Measurements from ENCODE around the gene PAK3.

The PAK3 gene

GRCh38 chrX:111164728-111165127, 68.7 kb downstream of the PAK3 start:
- peaks cover 1% of the 10 kb centered on the region for H3K27me3 ChIP-seq (ENCODE audit: insufficient read depth, low read length)
- H3K4me1 ChIP-seq (ENCODE audit: insufficient read depth, low read length), result no peaks in the 10 kb centered on the region
- no peak overlapping the region for H2AFZ ChIP-seq (ENCODE audit: low read depth, low read length)
- H3K9me3 ChIP-seq (ENCODE audit: low read length), result no peaks in the 10 kb centered on the region
- no peaks in the 10 kb centered on the region for H3K36me3 ChIP-seq (ENCODE audit: insufficient read depth, low read length)
- no peak overlapping the region for H3K4me3 ChIP-seq (ENCODE audit: low read length)

DNA sequence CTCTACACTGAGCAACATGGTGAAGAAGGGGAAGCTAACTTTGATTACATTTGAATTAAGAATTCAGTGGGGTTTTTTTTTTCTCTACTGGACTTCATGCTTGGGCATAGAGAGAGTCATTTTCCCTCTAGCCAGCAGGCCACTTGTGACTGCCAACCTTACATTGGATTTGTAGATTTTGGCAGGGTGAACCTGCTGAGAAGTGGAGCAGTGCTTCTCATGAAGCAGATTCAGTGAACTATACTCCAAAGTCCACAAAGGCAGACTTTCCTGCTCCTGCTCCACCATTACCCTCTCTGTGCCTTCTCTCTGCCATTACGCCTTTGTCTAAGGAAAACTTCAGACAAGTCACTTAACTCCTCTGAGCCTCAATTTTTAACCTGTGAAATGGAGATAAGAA, 69.9 kb downstream of the PAK3 start:
- no peak overlapping the region for H2AFZ ChIP-seq (ENCODE audit: low read depth, low read length)
- H3K9me3 ChIP-seq (ENCODE audit: low read length), result no peaks in the 10 kb centered on the region
- no peak overlapping the region for H3K4me3 ChIP-seq (ENCODE audit: low read length)
- peaks cover 4% of the 10 kb centered on the region for H3K27me3 ChIP-seq (ENCODE audit: insufficient read depth, low read length)
- H3K36me3 ChIP-seq (ENCODE audit: insufficient read depth, low read length), result no peaks in the 10 kb centered on the region
- no peaks in the 10 kb centered on the region for H3K4me1 ChIP-seq (ENCODE audit: insufficient read depth, low read length)

GRCh38 chrX:111167334-111167733, 71.3 kb downstream of the PAK3 start:
- H3K9me3 ChIP-seq (ENCODE audit: low read length), result no peaks in the 10 kb centered on the region
- H3K36me3 ChIP-seq (ENCODE audit: insufficient read depth, low read length), result no peaks in the 10 kb centered on the region
- no peak overlapping the region for H2AFZ ChIP-seq (ENCODE audit: low read depth, low read length)
- peaks cover 4% of the 10 kb centered on the region for H3K27me3 ChIP-seq (ENCODE audit: insufficient read depth, low read length)
- no peaks in the 10 kb centered on the region for H3K4me1 ChIP-seq (ENCODE audit: insufficient read depth, low read length)
- H3K4me3 ChIP-seq (ENCODE audit: low read length), result no peak overlapping the region

DNA sequence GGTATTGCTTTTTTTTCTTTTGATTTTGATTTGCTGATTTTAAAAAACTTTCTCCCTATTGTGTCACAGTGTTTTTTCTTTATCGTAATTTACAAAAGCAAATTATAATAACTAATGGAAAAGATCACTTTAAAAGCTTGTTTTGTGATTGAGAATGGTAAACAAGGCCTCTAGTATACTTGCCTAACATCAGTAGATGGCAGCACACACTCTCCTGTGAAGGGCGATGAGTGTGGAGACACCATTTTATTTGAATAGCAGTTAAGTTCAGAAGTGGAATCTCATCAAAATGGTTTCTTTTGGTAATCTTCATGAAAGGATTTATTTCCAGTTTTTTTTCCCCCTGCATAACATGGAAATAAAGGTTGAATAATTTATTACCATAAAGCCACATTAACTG, 72.3 kb downstream of the PAK3 start:
- Histone ChIP-seq H3K9me3 (ENCODE audit: low read length) (no peaks in the 10 kb centered on the region), H3K36me3 (ENCODE audit: insufficient read depth, low read length) (no peaks in the 10 kb centered on the region), H3K4me3 (ENCODE audit: low read length) (no peak overlapping the region), H3K27me3 (ENCODE audit: insufficient read depth, low read length) (peaks cover 4% of the 10 kb centered on the region), H3K4me1 (ENCODE audit: insufficient read depth, low read length) (no peaks in the 10 kb centered on the region), H2AFZ (ENCODE audit: low read depth, low read length) (no peak overlapping the region)

GRCh38 chrX:111169141-111169540, 73.2 kb downstream of the PAK3 start:
- Histone ChIP-seq H3K36me3 (ENCODE audit: insufficient read depth, low read length) (no peaks in the 10 kb centered on the region), H3K4me1 (ENCODE audit: insufficient read depth, low read length) (no peaks in the 10 kb centered on the region), H2AFZ (ENCODE audit: low read depth, low read length) (no peak overlapping the region), H3K27me3 (ENCODE audit: insufficient read depth, low read length) (peaks cover 4% of the 10 kb centered on the region), H3K4me3 (ENCODE audit: low read length) (no peak overlapping the region), H3K9me3 (ENCODE audit: low read length) (no peaks in the 10 kb centered on the region)

- Histone ChIP-seq H3K4me3 (ENCODE audit: low read length) (no peak overlapping the region), H2AFZ (ENCODE audit: low read depth, low read length) (no peak overlapping the region), H3K9me3 (ENCODE audit: low read length) (no peaks in the 10 kb centered on the region), H3K4me1 (ENCODE audit: insufficient read depth, low read length) (no peaks in the 10 kb centered on the region), H3K27me3 (ENCODE audit: insufficient read depth, low read length) (peaks cover 4% of the 10 kb centered on the region), H3K36me3 (ENCODE audit: insufficient read depth, low read length) (no peaks in the 10 kb centered on the region)
Observed at GRCh38 chrX:111170017-111170416, 74.0 kb downstream of the PAK3 start.

DNA sequence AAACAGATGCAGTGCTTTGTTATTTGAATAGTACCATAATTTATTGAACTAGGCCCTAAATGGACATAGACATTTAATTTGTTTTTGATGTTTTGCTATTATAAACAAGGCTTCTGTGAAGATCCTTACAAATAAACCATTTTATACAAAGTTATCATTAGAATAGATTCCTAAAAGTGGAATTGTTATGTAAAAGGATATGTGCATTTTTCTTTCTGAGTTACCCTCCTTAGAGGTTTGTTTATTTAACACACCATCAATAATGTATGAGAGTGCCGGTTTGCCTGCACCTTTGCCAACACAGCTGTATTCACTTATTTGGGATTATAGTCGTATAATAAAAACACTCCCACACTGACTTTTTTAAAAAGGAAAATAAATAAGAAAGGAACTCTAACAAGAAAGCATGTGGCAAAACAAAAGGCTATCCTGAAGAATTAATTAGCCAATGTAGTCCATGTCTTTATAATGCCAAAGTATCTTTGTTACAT, 84.8 kb downstream of the PAK3 start:
- no peaks in the 10 kb centered on the region for H3K27me3 ChIP-seq (ENCODE audit: insufficient read depth, low read length)
- no peak overlapping the region for H2AFZ ChIP-seq (ENCODE audit: low read depth, low read length)
- H3K4me3 ChIP-seq (ENCODE audit: low read length), result no peak overlapping the region
- no peaks in the 10 kb centered on the region for H3K36me3 ChIP-seq (ENCODE audit: insufficient read depth, low read length)
- no peaks in the 10 kb centered on the region for H3K9me3 ChIP-seq (ENCODE audit: low read length)
- H3K4me1 ChIP-seq (ENCODE audit: insufficient read depth, low read length), result no peaks in the 10 kb centered on the region

DNA sequence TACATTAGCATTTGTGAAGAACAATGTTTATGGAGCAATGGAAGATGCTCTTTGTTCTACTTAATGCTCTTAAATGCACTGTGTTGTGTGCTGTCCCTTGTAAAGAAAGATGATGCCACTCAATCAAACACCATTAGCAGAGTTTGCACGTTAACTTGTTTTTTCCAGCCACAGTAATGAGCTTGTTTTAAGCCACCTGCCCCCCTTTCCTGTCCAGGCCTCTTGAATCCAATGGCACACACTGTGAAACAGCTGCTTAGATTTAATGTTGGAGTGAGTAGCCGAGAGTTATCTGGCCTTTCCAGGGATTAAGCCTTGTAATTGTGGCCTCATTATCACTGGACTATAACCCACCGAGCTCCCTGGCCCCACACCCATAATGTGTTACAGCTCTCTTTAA, 86.0 kb downstream of the PAK3 start:
- Histone ChIP-seq H3K9me3 (ENCODE audit: low read length) (no peaks in the 10 kb centered on the region), H3K4me3 (ENCODE audit: low read length) (no peak overlapping the region), H2AFZ (ENCODE audit: low read depth, low read length) (no peak overlapping the region), H3K27me3 (ENCODE audit: insufficient read depth, low read length) (no peaks in the 10 kb centered on the region), H3K4me1 (ENCODE audit: insufficient read depth, low read length) (no peaks in the 10 kb centered on the region), H3K36me3 (ENCODE audit: insufficient read depth, low read length) (no peaks in the 10 kb centered on the region)

GRCh38 chrX:111182997-111183396, 87.0 kb downstream of the PAK3 start:
- Histone ChIP-seq H3K27me3 (ENCODE audit: insufficient read depth, low read length) (no peaks in the 10 kb centered on the region), H3K36me3 (ENCODE audit: insufficient read depth, low read length) (no peaks in the 10 kb centered on the region), H3K4me1 (ENCODE audit: insufficient read depth, low read length) (no peaks in the 10 kb centered on the region), H3K4me3 (ENCODE audit: low read length) (no peak overlapping the region), H3K9me3 (ENCODE audit: low read length) (no peaks in the 10 kb centered on the region), H2AFZ (ENCODE audit: low read depth, low read length) (no peak overlapping the region)

DNA sequence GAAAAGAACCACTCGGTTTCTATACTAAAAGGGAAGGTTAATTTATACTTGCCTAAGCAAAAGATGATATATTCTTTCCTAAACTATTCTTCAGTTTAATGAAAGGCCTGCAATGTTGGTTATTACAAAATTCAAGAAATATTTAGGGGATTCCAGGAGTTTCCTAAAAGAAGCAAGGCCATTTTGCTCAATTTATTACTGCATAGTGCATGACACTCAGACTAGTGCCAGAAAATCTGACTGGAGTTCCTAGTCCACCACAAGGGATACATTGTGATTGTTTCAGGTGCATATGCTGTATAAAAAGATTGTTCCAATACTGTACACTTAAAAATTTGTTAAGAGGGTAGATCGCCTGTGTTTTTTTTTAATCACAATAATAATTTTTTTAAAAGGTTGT, 95.6 kb downstream of the PAK3 start:
- Histone ChIP-seq H3K4me1 (ENCODE audit: insufficient read depth, low read length) (no peaks in the 10 kb centered on the region), H3K4me3 (ENCODE audit: low read length) (no peak overlapping the region), H3K27me3 (ENCODE audit: insufficient read depth, low read length) (peaks cover 6% of the 10 kb centered on the region), H3K9me3 (ENCODE audit: low read length) (no peaks in the 10 kb centered on the region), H2AFZ (ENCODE audit: low read depth, low read length) (no peak overlapping the region), H3K36me3 (ENCODE audit: insufficient read depth, low read length) (no peaks in the 10 kb centered on the region)

DNA sequence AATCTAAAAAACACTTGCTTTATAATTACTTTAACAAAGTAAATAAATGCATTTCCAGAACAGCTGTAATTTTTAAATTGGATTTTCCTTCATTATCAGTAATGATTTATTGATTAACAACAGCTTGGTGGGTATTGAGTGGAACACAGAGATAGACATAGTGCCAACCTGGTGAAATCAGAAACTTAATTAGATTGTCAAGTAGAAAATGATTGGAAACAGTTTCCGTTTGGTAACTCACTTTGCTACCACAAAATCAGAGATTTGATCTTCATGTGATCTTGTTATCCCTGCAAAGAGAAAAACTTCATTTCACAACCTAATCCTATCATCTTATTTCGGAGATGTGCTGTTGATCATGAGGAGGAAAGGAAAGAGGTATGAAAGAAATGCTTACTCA, 103.5 kb downstream of the PAK3 start:
- H2AFZ ChIP-seq (ENCODE audit: low read depth, low read length), result no peak overlapping the region
- H3K4me3 ChIP-seq (ENCODE audit: low read length), result no peak overlapping the region
- H3K36me3 ChIP-seq (ENCODE audit: insufficient read depth, low read length), result no peaks in the 10 kb centered on the region
- no peaks in the 10 kb centered on the region for H3K9me3 ChIP-seq (ENCODE audit: low read length)
- peaks cover 12% of the 10 kb centered on the region for H3K27me3 ChIP-seq (ENCODE audit: insufficient read depth, low read length)
- H3K4me1 ChIP-seq (ENCODE audit: insufficient read depth, low read length), result no peaks in the 10 kb centered on the region

- Histone ChIP-seq H2AFZ (ENCODE audit: low read depth, low read length) (no peak overlapping the region), H3K4me1 (ENCODE audit: insufficient read depth, low read length) (no peaks in the 10 kb centered on the region), H3K27me3 (ENCODE audit: insufficient read depth, low read length) (peaks cover 9% of the 10 kb centered on the region), H3K9me3 (ENCODE audit: low read length) (no peaks in the 10 kb centered on the region), H3K4me3 (ENCODE audit: low read length) (no peak overlapping the region), H3K36me3 (ENCODE audit: insufficient read depth, low read length) (no peaks in the 10 kb centered on the region)
Observed at GRCh38 chrX:111200327-111200726, 104.3 kb downstream of the PAK3 start.

DNA sequence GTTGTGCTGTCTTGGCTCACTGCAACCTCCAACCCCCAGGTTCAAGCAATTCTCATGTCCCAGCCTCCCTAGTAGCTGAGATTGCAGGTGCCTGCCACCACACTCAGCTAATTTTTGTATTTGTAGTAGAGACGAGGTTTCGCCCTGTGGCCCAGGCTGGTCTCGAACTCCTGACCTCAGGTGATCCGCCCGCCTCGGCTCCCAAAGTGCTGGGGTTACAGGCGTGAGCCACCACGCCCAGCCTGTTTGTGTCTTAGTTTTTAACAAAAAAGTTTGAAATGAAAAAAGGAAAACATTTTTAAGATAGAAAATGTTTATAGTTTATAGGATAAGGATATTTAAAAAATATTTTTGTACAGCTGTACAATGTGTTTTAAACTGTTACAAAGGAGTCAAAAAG, 111.9 kb downstream of the PAK3 start:
- Histone ChIP-seq H3K9me3 (ENCODE audit: low read length) (no peaks in the 10 kb centered on the region), H3K4me3 (ENCODE audit: low read length) (no peak overlapping the region), H3K4me1 (ENCODE audit: insufficient read depth, low read length) (no peaks in the 10 kb centered on the region), H3K36me3 (ENCODE audit: insufficient read depth, low read length) (no peaks in the 10 kb centered on the region), H3K27me3 (ENCODE audit: insufficient read depth, low read length) (no peaks in the 10 kb centered on the region), H2AFZ (ENCODE audit: low read depth, low read length) (no peak overlapping the region)

DNA sequence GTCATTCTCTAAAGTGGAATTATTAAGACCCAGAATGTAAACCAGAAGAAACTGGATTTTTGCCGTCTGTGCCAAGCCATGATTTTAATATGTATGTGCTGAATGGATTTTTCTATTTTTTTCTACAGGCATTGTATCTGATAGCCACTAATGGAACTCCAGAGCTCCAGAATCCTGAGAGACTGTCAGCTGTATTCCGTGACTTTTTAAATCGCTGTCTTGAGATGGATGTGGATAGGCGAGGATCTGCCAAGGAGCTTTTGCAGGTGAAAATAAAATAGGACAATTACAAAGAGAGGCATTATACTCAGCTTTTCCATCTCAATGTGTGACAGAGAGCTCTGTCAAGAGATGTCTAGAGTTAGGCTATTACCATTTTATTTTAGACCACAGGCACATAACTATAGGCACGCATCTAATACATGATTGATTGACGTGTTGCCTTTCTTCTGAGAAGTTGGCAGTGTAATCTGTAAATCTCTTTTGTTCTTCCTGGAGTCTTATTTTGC, 120.4 kb downstream of the PAK3 start:
- Histone ChIP-seq H3K36me3 (ENCODE audit: insufficient read depth, low read length) (no peaks in the 10 kb centered on the region), H3K27me3 (ENCODE audit: insufficient read depth, low read length) (peaks cover 5% of the 10 kb centered on the region), H3K4me3 (ENCODE audit: low read length) (no peak overlapping the region), H3K4me1 (ENCODE audit: insufficient read depth, low read length) (no peaks in the 10 kb centered on the region), H3K9me3 (ENCODE audit: low read length) (no peaks in the 10 kb centered on the region), H2AFZ (ENCODE audit: low read depth, low read length) (no peak overlapping the region)

All from neuron (in vitro differentiated cells).